SK-N-SH (cell line): ENCODE results near the gene CENATAC. TPM values are rescaled to one million over a fixed set of nuclear protein-coding genes. Genes with fewer than 3 reads are reported as not detected.
A peak's percentile ranks its signal among the peaks of the same experiment; 100 is the strongest.

Experiments used
- CTCF ChIA-PET: fragments of 300-600, 350-600 bp; formaldehyde crosslinking; extraction: SDS; loops from one replicate; lab custom pipeline; 2021; lab: Yijun Ruan, JAX
- POLR2A ChIA-PET: fragments of 350-600 bp; sonication (Branson Sonifier 250); formaldehyde crosslinking; extraction: SDS; loops from one replicate; lab custom pipeline; 2020; ENCODE audit warnings: antibody characterized with exemption, inconsistent platforms; lab: Yijun Ruan, JAX
- DNase-seq: peaks from one replicate; pipeline ENCODE4 v3.0.0; 2012
- H2AFZ ChIP-seq: fragments of 200-600 bp; sonication (generic); 2 replicates; pipeline ENCODE4 v1.8.1; 2016; ENCODE audit warnings: antibody characterized with exemption, mild to moderate bottlenecking, low read depth
- H3F3A ChIP-seq: fragments of 200-600 bp; sonication (generic); replicated peaks from 2 replicates; pipeline ENCODE3; 2016; ENCODE audit warnings: antibody characterized with exemption, mild to moderate bottlenecking; ENCODE audit not compliant: insufficient read depth
- H3K27ac ChIP-seq, 2 experiments: fragments of 200-500 bp in 1 of 2; fragments of 200-600 bp in 1 of 2; sonication (Bioruptor generic) in 1 of 2; sonication (generic), shearing (Covaris generic) in 1 of 2; 2 replicates each; pipeline versions ENCODE4 v1.5.1 to v1.6.1; 2014 to 2016; ENCODE audit warnings: low read depth in 2 of 2, inconsistent platforms in 1 of 2, low read length in 1 of 2, mild to moderate bottlenecking in 1 of 2, mixed read lengths in 1 of 2
- H3K27me3 ChIP-seq: fragments of 200-600 bp; sonication (generic), shearing (Covaris generic); 2 replicates; pipeline ENCODE4 v1.6.1; 2016; ENCODE audit warnings: mixed run types; ENCODE audit not compliant: insufficient read depth
- H3K36me3 ChIP-seq, 2 experiments: fragments of 200-500 bp in 1 of 2; fragments of 200-600 bp in 1 of 2; sonication (Bioruptor generic) in 1 of 2; sonication (generic) in 1 of 2; replicated peaks in 1 of 2; 2 replicates each; pipeline versions ENCODE3 to v1.5.1; 2014 to 2016; ENCODE audit warnings: low read length in 1 of 2, mild to moderate bottlenecking in 1 of 2; ENCODE audit not compliant: insufficient read depth in 2 of 2, control insufficient read depth in 1 of 2
- H3K4me1 ChIP-seq, 2 experiments: fragments of 200-500 bp in 1 of 2; fragments of 200-600 bp in 1 of 2; sonication (Bioruptor generic) in 1 of 2; sonication (generic), shearing (Covaris generic) in 1 of 2; 2 replicates each; pipeline versions ENCODE4 v1.5.1 to v1.6.1; 2014 to 2016; ENCODE audit warnings: low read depth in 1 of 2, low read length in 1 of 2, mixed run types in 1 of 2; ENCODE audit not compliant: insufficient read depth in 2 of 2, control insufficient read depth in 1 of 2
- H3K4me2 ChIP-seq: fragments of 200-600 bp; sonication (generic), shearing (Covaris generic); 2 replicates; pipeline ENCODE4 v1.6.1; 2017; ENCODE audit warnings: mixed run types
- H3K4me3 ChIP-seq, 2 experiments: fragments of 200-500 bp in 1 of 2; fragments of 200-600 bp in 1 of 2; sonication (Bioruptor generic) in 1 of 2; sonication (generic), shearing (Covaris generic) in 1 of 2; 2 replicates each; pipeline versions ENCODE4 v1.5.1 to v1.8.1; 2014 to 2016; ENCODE audit warnings: low read depth in 2 of 2, inconsistent platforms in 1 of 2, low read length in 1 of 2, mild to moderate bottlenecking in 1 of 2, mixed read lengths in 1 of 2, moderate library complexity in 1 of 2
- H3K79me2 ChIP-seq: fragments of 200-600 bp; sonication (generic); 2 replicates; pipeline ENCODE4 v1.8.1; 2017; ENCODE audit warnings: mild to moderate bottlenecking; ENCODE audit not compliant: insufficient read depth
- H3K9ac ChIP-seq: fragments of 200-600 bp; sonication (generic); 2 replicates; pipeline ENCODE4 v1.6.1; 2017; ENCODE audit warnings: mixed run types
- H3K9me2 ChIP-seq: fragments of 200-600 bp; sonication (generic); 2 replicates; pipeline ENCODE4 v1.6.1; 2017; ENCODE audit warnings: mixed run types
- H3K9me3 ChIP-seq: fragments of 200-600 bp; sonication (generic); 2 replicates; pipeline ENCODE4 v1.6.1; 2017; ENCODE audit warnings: mixed run types, mild to moderate bottlenecking, moderate library complexity
- H4K20me1 ChIP-seq: fragments of 200-600 bp; sonication (generic); 2 replicates; pipeline ENCODE4 v1.6.1; 2017; ENCODE audit warnings: mild to moderate bottlenecking, mixed run types; ENCODE audit not compliant: insufficient read depth
- CHD2 ChIP-seq: fragments of 150-350 bp; IDR thresholded peaks from 2 replicates; pipeline ENCODE4 v1.6.1; 2018; ENCODE audit warnings: low read length; ENCODE audit not compliant: partially characterized antibody
- EZH2phosphoT487 ChIP-seq: fragments of 200-600 bp; sonication (generic); IDR thresholded peaks from 2 replicates; pipeline ENCODE4 v1.6.1; 2017; ENCODE audit warnings: low read depth, mixed run types, mild to moderate bottlenecking, antibody characterized with exemption, moderate library complexity, borderline replicate concordance
- FOXM1 ChIP-seq: IDR thresholded peaks from 2 replicates; pipeline ENCODE4 v1.4.0; 2012; ENCODE audit warnings: low read depth, mild to moderate bottlenecking
- GABPA ChIP-seq: IDR thresholded peaks from 2 replicates; pipeline ENCODE4 v1.4.0; 2012; ENCODE audit warnings: low read depth, mild to moderate bottlenecking
- MXI1 ChIP-seq: IDR thresholded peaks from 2 replicates; pipeline ENCODE4 v1.6.1; 2012; ENCODE audit warnings: mild to moderate bottlenecking, low read depth, low read length, improper control_type of control experiment
- NRF1 ChIP-seq: IDR thresholded peaks from 2 replicates; pipeline ENCODE4 v1.6.1; 2012; ENCODE audit warnings: low read depth, mild to moderate bottlenecking, low read length
- PBX3 ChIP-seq: IDR thresholded peaks from 2 replicates; pipeline ENCODE4; 2012
- REST ChIP-seq: IDR thresholded peaks from 2 replicates; pipeline ENCODE4 v1.6.1; 2012; ENCODE audit warnings: mild to moderate bottlenecking, low read depth, low read length, moderate library complexity
- RFX5 ChIP-seq: IDR thresholded peaks from 2 replicates; pipeline ENCODE4 v1.6.1; 2012; ENCODE audit warnings: mild to moderate bottlenecking, improper control_type of control experiment, low read length
- RXRA ChIP-seq: IDR thresholded peaks from 2 replicates; pipeline ENCODE4 v1.4.0; 2012; ENCODE audit warnings: low read depth, mild to moderate bottlenecking, borderline replicate concordance
- TCF12 ChIP-seq: IDR thresholded peaks from 2 replicates; pipeline ENCODE4 v1.4.0; 2012
- WGBS: methylation state at CpG from one replicate; pipeline ENCODE4 v1.1.6; 2017; ENCODE audit warnings: low lambda C conversion rate; 5-methylcytosine and 5-hydroxymethylcytosine counted together
- polyA plus RNA-seq, 3 experiments: library from polyadenylated mRNA; depleted of rRNA; stranded (reverse); fragments of >200 nt; gene quantifications; 2 replicates each; pipeline ENCODE4 v1.2.3, GENCODE V29; 2012
- TF ChIP-seq, protein P1 (sequence below): IDR thresholded peaks from 2 replicates; pipeline ENCODE4 v1.4.0; 2012; ENCODE audit warnings: low read depth, borderline replicate concordance

Gene CENATAC
- polyA plus RNA-seq, 1 of the 3 experiments (the other 2 are of a cell fraction), result 16.0 TPM

GRCh38 chr11:119029069-119029339 lies 31.1 kb downstream of the CENATAC start:
- no peak overlapping the region for H2AFZ ChIP-seq

GRCh38 chr11:119029340-119030028 lies 31.5 kb downstream of the CENATAC start:
- WGBS, result 75% methylated on average over 9 of the region's 10 CpGs
- Histone ChIP-seq H3F3A (no peaks in the 10 kb centered on the region), H3K36me3 (peaks cover 0 to 18% of the 10 kb centered on the region in 2 experiments), H2AFZ (peak overlapping the region; percentile 88; the same call in 1 of the 2 replicates), H3K9ac (peak overlapping the region; percentile 58; the same call in 1 of the 2 replicates), H3K27ac (no peak overlapping the region), H3K4me3 (peak overlapping the region; percentile 76 to 81), H3K4me2 (peak overlapping the region; percentile 94), H4K20me1 (no peaks in the 10 kb centered on the region), H3K27me3 (no peaks in the 10 kb centered on the region), H3K9me3 (no peaks in the 10 kb centered on the region), H3K79me2 (no peaks in the 10 kb centered on the region), H3K9me2 (no peaks in the 10 kb centered on the region), H3K4me1 (peaks cover 5 to 12% of the 10 kb centered on the region in 2 experiments; a peak in 2 of 4 replicates)
- CTCF ChIA-PET, result interaction anchor here (1.1 to 3.0 kb wide), 4 partner anchors 10 to 23 kb away, joined by 4 to 16 read pairs (median 9); partner anchors contain the start of genes RPS25 and TRAPPC4
- peak; percentile 37 for DNase-seq
- TF ChIP-seq PBX3 (no peak), RFX5 (no peak), EZH2phosphoT487 (no peak), FOXM1 (no peak), GABPA (no peak), REST (no peak), NRF1 (no peak), MXI1 (no peak), CHD2 (no peak)
- POLR2A ChIA-PET, result interaction anchor here (2.0 kb wide), 1 partner anchor 11 kb away, joined by 6 read pairs; the partner anchor contains the start of genes RPS25 and TRAPPC4

More at GRCh38 chr11:119029069-119029339, 31.1 kb downstream of the CENATAC start:
- DNase-seq, result no peak
- Histone ChIP-seq H3K27me3 (no peaks in the 10 kb centered on the region), H3K79me2 (no peaks in the 10 kb centered on the region), H4K20me1 (no peaks in the 10 kb centered on the region), H3F3A (peaks cover 3% of the 10 kb centered on the region), H3K9me2 (no peaks in the 10 kb centered on the region), H3K4me3 (no peak overlapping the region), H3K4me1 (peaks cover 5 to 12% of the 10 kb centered on the region in 2 experiments; a peak in 2 of 4 replicates), H3K4me2 (peak overlapping the region; percentile 94; the same call in 1 of the 2 replicates), H3K36me3 (peaks cover 2 to 23% of the 10 kb centered on the region in 2 experiments), H3K9ac (no peak overlapping the region), H3K9me3 (no peaks in the 10 kb centered on the region), H3K27ac (no peak overlapping the region)
- TF ChIP-seq, protein P1, sequence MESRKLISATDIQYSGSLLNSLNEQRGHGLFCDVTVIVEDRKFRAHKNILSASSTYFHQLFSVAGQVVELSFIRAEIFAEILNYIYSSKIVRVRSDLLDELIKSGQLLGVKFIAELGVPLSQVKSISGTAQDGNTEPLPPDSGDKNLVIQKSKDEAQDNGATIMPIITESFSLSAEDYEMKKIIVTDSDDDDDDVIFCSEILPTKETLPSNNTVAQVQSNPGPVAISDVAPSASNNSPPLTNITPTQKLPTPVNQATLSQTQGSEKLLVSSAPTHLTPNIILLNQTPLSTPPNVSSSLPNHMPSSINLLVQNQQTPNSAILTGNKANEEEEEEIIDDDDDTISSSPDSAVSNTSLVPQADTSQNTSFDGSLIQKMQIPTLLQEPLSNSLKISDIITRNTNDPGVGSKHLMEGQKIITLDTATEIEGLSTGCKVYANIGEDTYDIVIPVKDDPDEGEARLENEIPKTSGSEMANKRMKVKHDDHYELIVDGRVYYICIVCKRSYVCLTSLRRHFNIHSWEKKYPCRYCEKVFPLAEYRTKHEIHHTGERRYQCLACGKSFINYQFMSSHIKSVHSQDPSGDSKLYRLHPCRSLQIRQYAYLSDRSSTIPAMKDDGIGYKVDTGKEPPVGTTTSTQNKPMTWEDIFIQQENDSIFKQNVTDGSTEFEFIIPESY, result no peak
- TF ChIP-seq TCF12 (no peak), RXRA (no peak)
- 100% methylated on average over 1 of the region's 1 CpG for WGBS
- ChIA-PET CTCF (interaction anchor here (1.6 to 3.0 kb wide), 3 partner anchors 9 to 19 kb away, joined by 4 to 16 read pairs (median 13); partner anchors contain the start of genes RPS25 and TRAPPC4), POLR2A (interaction anchor here (2.0 kb wide), 1 partner anchor 10 kb away, joined by 6 read pairs; the partner anchor contains the start of genes RPS25 and TRAPPC4)
